NB4 (cell line): Measurements from ENCODE around the gene NFIA.

Source experiments
- POLR2A ChIP-seq: IDR thresholded peaks from 2 replicates; pipeline ENCODE4 v1.6.1; 2011; ENCODE audit warnings: mild to moderate bottlenecking; ENCODE audit not compliant: insufficient read length; ENCODE audit errors: extremely low read depth
- TF ChIP-seq, protein P1 (sequence below): IDR thresholded peaks from one replicate; pipeline ENCODE4 v1.5.1; 2012; ENCODE audit warnings: low read depth, low read length

DNA sequence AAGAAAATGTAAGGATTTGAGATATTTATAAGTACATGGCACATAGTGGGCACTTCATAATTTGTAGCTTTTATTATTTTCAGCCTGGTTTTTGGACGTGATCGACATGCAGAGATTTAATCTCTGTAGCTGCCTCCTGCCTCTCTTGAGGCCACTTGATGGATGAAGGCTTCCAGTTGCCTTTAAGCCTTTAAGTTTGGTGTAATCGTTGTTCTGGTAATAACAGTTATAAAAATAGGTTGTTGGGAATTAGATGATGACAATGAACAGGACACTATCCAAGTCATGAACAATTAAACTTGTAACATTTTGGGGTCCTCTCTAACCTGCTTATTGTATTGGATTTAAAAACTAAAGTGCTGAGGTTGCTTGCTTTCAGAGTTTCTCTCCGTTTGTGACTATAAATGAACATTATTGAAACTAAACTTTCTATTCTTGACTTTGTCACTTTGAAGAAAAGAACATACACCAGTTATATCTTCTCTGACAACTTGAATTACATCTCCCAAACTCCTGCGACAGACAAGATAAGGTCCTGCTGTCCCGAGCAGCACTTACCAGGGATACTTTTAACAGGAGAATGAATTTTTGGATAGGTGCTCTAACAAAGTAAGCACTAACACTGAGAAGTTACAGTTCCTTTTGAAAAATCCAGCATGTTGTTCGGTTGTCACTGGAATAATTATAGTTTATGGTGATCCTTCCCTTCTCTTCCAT lies 295.0 kb downstream of the NFIA start:
- TF ChIP-seq, protein P1, sequence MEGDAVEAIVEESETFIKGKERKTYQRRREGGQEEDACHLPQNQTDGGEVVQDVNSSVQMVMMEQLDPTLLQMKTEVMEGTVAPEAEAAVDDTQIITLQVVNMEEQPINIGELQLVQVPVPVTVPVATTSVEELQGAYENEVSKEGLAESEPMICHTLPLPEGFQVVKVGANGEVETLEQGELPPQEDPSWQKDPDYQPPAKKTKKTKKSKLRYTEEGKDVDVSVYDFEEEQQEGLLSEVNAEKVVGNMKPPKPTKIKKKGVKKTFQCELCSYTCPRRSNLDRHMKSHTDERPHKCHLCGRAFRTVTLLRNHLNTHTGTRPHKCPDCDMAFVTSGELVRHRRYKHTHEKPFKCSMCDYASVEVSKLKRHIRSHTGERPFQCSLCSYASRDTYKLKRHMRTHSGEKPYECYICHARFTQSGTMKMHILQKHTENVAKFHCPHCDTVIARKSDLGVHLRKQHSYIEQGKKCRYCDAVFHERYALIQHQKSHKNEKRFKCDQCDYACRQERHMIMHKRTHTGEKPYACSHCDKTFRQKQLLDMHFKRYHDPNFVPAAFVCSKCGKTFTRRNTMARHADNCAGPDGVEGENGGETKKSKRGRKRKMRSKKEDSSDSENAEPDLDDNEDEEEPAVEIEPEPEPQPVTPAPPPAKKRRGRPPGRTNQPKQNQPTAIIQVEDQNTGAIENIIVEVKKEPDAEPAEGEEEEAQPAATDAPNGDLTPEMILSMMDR, result no peak
- no peak for TF ChIP-seq POLR2A
